H9 (cell line): Measurements from ENCODE around the gene ROCK1. TPM values are rescaled to one million over a fixed set of nuclear protein-coding genes. Genes with fewer than 3 reads are reported as not detected.

Experiments used
- DNase-seq: peaks from one replicate; pipeline ENCODE4 v3.0.0-alpha.2; 2017
- H2AFZ ChIP-seq: one replicate; pipeline ENCODE4 v1.6.1; 2013; ENCODE audit warnings: mild to moderate bottlenecking, low read length, control low read depth, moderate library complexity
- H2AK5ac ChIP-seq: 2 replicates; pipeline ENCODE4 v1.6.1; 2013; ENCODE audit warnings: low read length, control low read depth, mixed read lengths; ENCODE audit not compliant: insufficient read length
- H2BK120ac ChIP-seq: one replicate; pipeline ENCODE4 v1.6.1; 2013; ENCODE audit warnings: low read depth, mild to moderate bottlenecking, low read length, control low read depth, inconsistent platforms; ENCODE audit not compliant: poor library complexity, severe bottlenecking
- H2BK12ac ChIP-seq: 2 replicates; pipeline ENCODE4 v1.6.1; 2013; ENCODE audit warnings: low read length, control low read depth, mixed read lengths, low read depth; ENCODE audit not compliant: insufficient read length
- H2BK15ac ChIP-seq: 2 replicates; pipeline ENCODE4 v1.6.1; 2013; ENCODE audit warnings: low read depth, low read length, control low read depth
- H2BK20ac ChIP-seq: one replicate; pipeline ENCODE4 v1.6.1; 2013; ENCODE audit warnings: low read depth, mild to moderate bottlenecking, low read length, control low read depth, inconsistent platforms; ENCODE audit not compliant: poor library complexity, severe bottlenecking
- H2BK5ac ChIP-seq: 2 replicates; pipeline ENCODE4 v1.6.1; 2013; ENCODE audit warnings: low read length, control low read depth, mixed read lengths; ENCODE audit not compliant: insufficient read length
- H3K14ac ChIP-seq: 2 replicates; pipeline ENCODE4 v1.6.1; 2013; ENCODE audit warnings: low read length, control low read depth; ENCODE audit not compliant: insufficient read depth
- H3K18ac ChIP-seq: 2 replicates; pipeline ENCODE4 v1.6.1; 2013; ENCODE audit warnings: low read depth, mild to moderate bottlenecking, mixed read lengths, low read length, control low read depth; ENCODE audit not compliant: insufficient read length
- H3K23ac ChIP-seq: 2 replicates; pipeline ENCODE4 v1.6.1; 2013; ENCODE audit warnings: low read length, control low read depth, mixed read lengths, low read depth; ENCODE audit not compliant: insufficient read length
- H3K23me2 ChIP-seq: 2 replicates; pipeline ENCODE4 v1.6.1; 2013; ENCODE audit warnings: low read depth, mild to moderate bottlenecking, mixed read lengths, low read length, control low read depth; ENCODE audit not compliant: insufficient read length, poor library complexity, severe bottlenecking
- H3K27ac ChIP-seq: 2 replicates; pipeline ENCODE4 v1.5.1; 2013; ENCODE audit warnings: low read length, control low read depth, mixed read lengths, low read depth; ENCODE audit not compliant: insufficient read length
- H3K27me3 ChIP-seq: 2 replicates; pipeline ENCODE4 v1.6.1; 2013; ENCODE audit warnings: low read length, control low read depth, inconsistent platforms; ENCODE audit not compliant: insufficient read depth
- H3K4ac ChIP-seq: 2 replicates; pipeline ENCODE4 v1.6.1; 2013; ENCODE audit warnings: low read depth, mild to moderate bottlenecking, control low read depth, inconsistent platforms, low read length, moderate library complexity
- H3K4me1 ChIP-seq: 2 replicates; pipeline ENCODE4 v1.6.1; 2013; ENCODE audit warnings: low read length, control low read depth, inconsistent platforms; ENCODE audit not compliant: insufficient read depth
- H3K4me2 ChIP-seq: 2 replicates; pipeline ENCODE4 v1.6.1; 2013; ENCODE audit warnings: low read length, control low read depth, mixed read lengths; ENCODE audit not compliant: insufficient read length, insufficient read depth
- H3K56ac ChIP-seq: 2 replicates; pipeline ENCODE4 v1.6.1; 2013; ENCODE audit warnings: low read depth, mild to moderate bottlenecking, mixed read lengths, low read length, control low read depth; ENCODE audit not compliant: insufficient read length
- H3K79me1 ChIP-seq: 2 replicates; pipeline ENCODE4 v1.6.1; 2013; ENCODE audit warnings: low read depth, mild to moderate bottlenecking, moderate library complexity, low read length, control low read depth, inconsistent platforms; ENCODE audit not compliant: insufficient read depth, poor library complexity, severe bottlenecking
- H3K79me2 ChIP-seq: 2 replicates; pipeline ENCODE4 v1.6.1; 2013; ENCODE audit warnings: low read length, control low read depth, inconsistent platforms; ENCODE audit not compliant: insufficient read depth
- H3K9ac ChIP-seq: 2 replicates; pipeline ENCODE4 v1.6.1; 2013; ENCODE audit warnings: low read length, control low read depth, mixed read lengths; ENCODE audit not compliant: insufficient read length; ENCODE audit errors: extremely low read depth
- H3K9me3 ChIP-seq: one replicate; pipeline ENCODE4 v1.6.1; 2013; ENCODE audit warnings: low read depth, low read length, inconsistent platforms; ENCODE audit not compliant: control insufficient read depth
- H3T11ph ChIP-seq: one replicate; pipeline ENCODE4 v1.6.1; 2013; ENCODE audit warnings: mild to moderate bottlenecking, low read length, control low read depth, inconsistent platforms
- H4K20me1 ChIP-seq: one replicate; pipeline ENCODE4 v1.6.1; 2013; ENCODE audit not compliant: control insufficient read depth, insufficient read length, insufficient read depth
- H4K5ac ChIP-seq: 2 replicates; pipeline ENCODE4 v1.6.1; 2013; ENCODE audit warnings: low read depth, mild to moderate bottlenecking, mixed read lengths, low read length, control low read depth; ENCODE audit not compliant: insufficient read length
- H4K8ac ChIP-seq: replicated peaks from 2 replicates; pipeline ENCODE4 v1.6.1; 2013; ENCODE audit warnings: low read length, control low read depth, mixed read lengths, low read depth; ENCODE audit not compliant: insufficient read length
- H4K91ac ChIP-seq: 2 replicates; pipeline ENCODE4 v1.6.1; 2013; ENCODE audit warnings: low read depth, mild to moderate bottlenecking, moderate library complexity, mixed read lengths, low read length, control low read depth; ENCODE audit not compliant: insufficient read length
- H3K27ac Mint-ChIP-seq, 3 experiments: 2 replicates in 2 of 3; 3 replicates in 1 of 3; pipeline ENCODE4 v1.8.0; 2020 to 2021; ENCODE audit warnings: mixed read lengths in 3 of 3, mild to moderate bottlenecking in 1 of 3, moderate library complexity in 1 of 3
- H3K27me3 Mint-ChIP-seq: 2 replicates; pipeline ENCODE4 v1.8.0; 2021; ENCODE audit warnings: low read depth, mild to moderate bottlenecking, moderate library complexity, mixed read lengths
- H3K36me3 Mint-ChIP-seq, 3 experiments: 2 replicates in 2 of 3; 3 replicates in 1 of 3; pipeline ENCODE4 v1.8.0; 2020 to 2021; ENCODE audit warnings: low read depth in 3 of 3, mixed read lengths in 3 of 3; ENCODE audit not compliant: insufficient read depth in 1 of 3
- H3K4me1 Mint-ChIP-seq, 2 experiments: 2 replicates each; pipeline ENCODE4 v1.8.0; 2020; ENCODE audit warnings: mixed read lengths in 2 of 2
- H3K4me3 Mint-ChIP-seq, 2 experiments: 2 replicates in 1 of 2; 3 replicates in 1 of 2; pipeline ENCODE4 v1.8.0; 2020 to 2021; ENCODE audit warnings: mild to moderate bottlenecking in 2 of 2, mixed read lengths in 2 of 2, moderate library complexity in 1 of 2
- H3K9me3 Mint-ChIP-seq, 2 experiments: 2 replicates in 1 of 2; 3 replicates in 1 of 2; pipeline ENCODE4 v1.8.0; 2020; ENCODE audit warnings: mild to moderate bottlenecking in 2 of 2, mixed read lengths in 2 of 2, moderate library complexity in 1 of 2
- CTCF ChIP-seq: fragments of 200-600 bp; sonication (generic); conservative IDR thresholded peaks from 3 replicates; pipeline ENCODE4 v1.8.0; 2021; ENCODE audit warnings: antibody characterized with exemption, mild to moderate bottlenecking
- WGBS: extraction: QIAGEN DNeasy Blood & Tissue Kit; methylation state at CpG from one replicate; pipeline ENCODE4 v1.1.7; 2013; ENCODE audit warnings: missing lambda C conversion rate, low lambda C conversion rate, mixed read lengths; ENCODE audit not compliant: insufficient read length; ENCODE audit errors: extremely low coverage; 5-methylcytosine and 5-hydroxymethylcytosine counted together
- total RNA-seq: library from RNA; stranded (reverse); gene quantifications from 2 replicates; pipeline ENCODE4 v1.2.1, GENCODE V29; 2021

Gene ROCK1
- total RNA-seq, 1 experiment from 2014 or later, result 38.2 TPM

GRCh38 chr18:21109936-21110712 lies 1.5 kb downstream of the ROCK1 start:
- H3K79me2 ChIP-seq, result peaks cover 26% of the 10 kb centered on the region; the same call in 1 of the 2 replicates
- H3K18ac ChIP-seq, result no peak overlapping the region
- Mint-ChIP-seq H3K27me3 (peaks cover 18% of the 10 kb centered on the region), H3K36me3 (no peaks in the 10 kb centered on the region; a peak in 1 of 7 replicates), H3K4me3 (no peak overlapping the region; a peak in 4 of 5 replicates), H3K4me1 (peaks cover 16% of the 10 kb centered on the region in 2 experiments), H3K9me3 (peaks cover 3% of the 10 kb centered on the region in 2 experiments; a peak in 2 of 5 replicates), H3K27ac (peak overlapping the region in 2 of 3 experiments; percentile 46 to 93; a peak in 2 of 7 replicates)
- no peak overlapping the region for H2BK120ac ChIP-seq
- H2BK12ac ChIP-seq, result no peak overlapping the region
- H3K56ac ChIP-seq, result no peak overlapping the region
- no peak overlapping the region for H3K14ac ChIP-seq
- H2BK20ac ChIP-seq, result no peak overlapping the region
- no peaks in the 10 kb centered on the region for H3K27me3 ChIP-seq
- H4K91ac ChIP-seq, result no peak overlapping the region
- no peak for DNase-seq
- H3K23me2 ChIP-seq, result peaks cover 8% of the 10 kb centered on the region
- H3K9ac ChIP-seq, result peak overlapping the region; percentile 94
- H4K5ac ChIP-seq, result no peak overlapping the region
- H3K79me1 ChIP-seq, result peaks cover 2% of the 10 kb centered on the region
- no peak overlapping the region for H3K23ac ChIP-seq
- no peak overlapping the region for H2AFZ ChIP-seq
- no peaks in the 10 kb centered on the region for H4K20me1 ChIP-seq
- peak overlapping the region; percentile 85 for H3K4me2 ChIP-seq
- no peak overlapping the region for H3K27ac ChIP-seq
- no peak overlapping the region for H2AK5ac ChIP-seq
- no peak overlapping the region for H2BK5ac ChIP-seq
- no peak overlapping the region for H3K4ac ChIP-seq
- no peaks in the 10 kb centered on the region for H3K9me3 ChIP-seq
- TF ChIP-seq CTCF, result no peak
- H4K8ac ChIP-seq, result no peak overlapping the region
- H3K4me1 ChIP-seq, result no peaks in the 10 kb centered on the region
- H3T11ph ChIP-seq, result no peak overlapping the region
- no CpG with 5 or more reads among the region's 8 CpGs for WGBS
- H2BK15ac ChIP-seq, result no peak overlapping the region
